ENCODE results near the gene LMNA. TPM values are rescaled to one million over a fixed set of nuclear protein-coding genes. Genes with fewer than 3 reads are reported as not detected.

Gene LMNA
- total RNA-seq, 1 experiment from 2014 or later, result 51.0 TPM

DNA sequence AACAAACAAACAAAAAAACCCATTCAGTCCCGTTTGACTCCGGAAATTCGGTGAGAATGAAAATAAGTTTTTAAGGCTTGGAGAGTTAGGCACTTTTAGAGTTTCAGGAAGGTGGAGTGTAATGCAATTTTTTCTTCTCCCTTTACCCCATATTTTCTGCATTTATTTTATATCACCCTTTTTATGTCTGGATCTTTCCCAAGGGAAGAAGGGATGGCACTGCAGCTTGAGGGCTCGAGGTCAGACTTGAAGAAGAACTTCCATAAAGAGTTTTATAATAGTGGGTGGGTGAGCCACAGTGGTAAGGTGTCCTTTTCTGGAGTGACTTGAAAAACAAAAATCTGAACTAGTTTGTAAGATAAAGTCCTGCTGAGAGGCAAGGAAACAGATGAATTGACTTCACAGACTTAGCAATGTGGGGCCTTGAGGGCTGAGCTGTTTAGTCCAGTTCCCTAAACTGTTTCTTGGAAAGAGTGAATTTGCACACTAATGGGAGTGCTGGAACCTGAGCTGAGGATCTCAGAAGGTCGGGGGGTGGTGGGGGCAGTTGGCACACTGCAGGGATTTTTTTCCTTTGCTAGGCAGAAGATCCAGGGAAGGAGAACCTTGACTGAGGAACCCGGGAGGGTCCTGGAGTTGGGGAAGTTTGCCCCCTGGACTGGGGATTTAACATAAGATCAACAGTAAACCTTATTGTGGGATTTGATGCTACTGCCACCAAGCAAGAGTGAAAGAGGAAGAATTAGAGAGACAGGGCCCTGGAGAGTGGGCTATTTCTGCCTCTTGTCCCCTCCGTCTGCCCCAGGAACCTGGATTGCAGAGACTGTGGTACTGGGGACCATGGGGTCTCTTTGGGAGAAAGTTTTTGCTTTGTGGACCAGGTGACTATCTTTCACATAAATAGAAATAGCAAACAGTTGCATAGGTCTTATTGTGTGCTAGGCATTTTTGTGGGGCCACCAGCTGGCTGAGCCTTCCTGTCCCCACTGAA is 30.4 kb upstream of the LMNA start:
- Histone ChIP-seq H3K27ac (ENCODE audit: insufficient read length, low read depth, low read length) (no peak overlapping the region), H2BK5ac (ENCODE audit: insufficient read length, low read length) (no peak overlapping the region), H2BK120ac (ENCODE audit: low read depth, low read length, poor library complexity, severe bottlenecking) (no peak overlapping the region), H2BK20ac (ENCODE audit: low read depth, low read length, poor library complexity, severe bottlenecking) (no peak overlapping the region), H4K8ac (replicated peaks; ENCODE audit: insufficient read length, low read depth, low read length) (no peak overlapping the region), H3K18ac (ENCODE audit: insufficient read length, low read depth, low read length) (no peak overlapping the region), H3K14ac (ENCODE audit: insufficient read depth, low read length) (no peak overlapping the region), H4K20me1 (ENCODE audit: control insufficient read depth, insufficient read depth, insufficient read length) (no peaks in the 10 kb centered on the region), H2AFZ (ENCODE audit: low read length) (no peak overlapping the region), H3K23ac (ENCODE audit: insufficient read length, low read depth, low read length) (no peak overlapping the region), H3K79me2 (ENCODE audit: insufficient read depth, low read length) (peaks cover 16% of the 10 kb centered on the region; the same call in 1 of the 2 replicates), H3K27me3 (ENCODE audit: insufficient read depth, low read length) (no peaks in the 10 kb centered on the region), H2BK15ac (ENCODE audit: low read depth, low read length) (no peak overlapping the region), H3K79me1 (ENCODE audit: insufficient read depth, low read depth, low read length, poor library complexity, severe bottlenecking) (no peaks in the 10 kb centered on the region), H4K5ac (ENCODE audit: insufficient read length, low read depth, low read length) (no peak overlapping the region), H4K91ac (ENCODE audit: insufficient read length, low read depth, low read length) (no peak overlapping the region), H3T11ph (ENCODE audit: low read length) (no peak overlapping the region), H3K56ac (ENCODE audit: insufficient read length, low read depth, low read length) (no peak overlapping the region), H3K4me2 (ENCODE audit: insufficient read depth, insufficient read length, low read length) (peak overlapping the region; percentile 44), H3K9ac (ENCODE audit: extremely low read depth, insufficient read length, low read length) (no peak overlapping the region), H3K23me2 (ENCODE audit: insufficient read length, low read depth, low read length, poor library complexity, severe bottlenecking) (peaks cover 18% of the 10 kb centered on the region), H3K9me3 (ENCODE audit: control insufficient read depth, low read depth, low read length) (no peaks in the 10 kb centered on the region), H3K4ac (ENCODE audit: low read depth, low read length) (no peak overlapping the region), H2AK5ac (ENCODE audit: insufficient read length, low read length) (no peak overlapping the region), H2BK12ac (ENCODE audit: insufficient read length, low read depth, low read length) (no peak overlapping the region), H3K4me1 (ENCODE audit: insufficient read depth, low read length) (peaks cover 9% of the 10 kb centered on the region)
- WGBS (ENCODE audit: extremely low coverage, insufficient read length, low lambda C conversion rate), result no CpG with 5 or more reads among the region's 7 CpGs
- peak overlapping the region; percentile 88 to 96 for H3K4me3 Mint-ChIP-seq
- TF ChIP-seq, protein P1, sequence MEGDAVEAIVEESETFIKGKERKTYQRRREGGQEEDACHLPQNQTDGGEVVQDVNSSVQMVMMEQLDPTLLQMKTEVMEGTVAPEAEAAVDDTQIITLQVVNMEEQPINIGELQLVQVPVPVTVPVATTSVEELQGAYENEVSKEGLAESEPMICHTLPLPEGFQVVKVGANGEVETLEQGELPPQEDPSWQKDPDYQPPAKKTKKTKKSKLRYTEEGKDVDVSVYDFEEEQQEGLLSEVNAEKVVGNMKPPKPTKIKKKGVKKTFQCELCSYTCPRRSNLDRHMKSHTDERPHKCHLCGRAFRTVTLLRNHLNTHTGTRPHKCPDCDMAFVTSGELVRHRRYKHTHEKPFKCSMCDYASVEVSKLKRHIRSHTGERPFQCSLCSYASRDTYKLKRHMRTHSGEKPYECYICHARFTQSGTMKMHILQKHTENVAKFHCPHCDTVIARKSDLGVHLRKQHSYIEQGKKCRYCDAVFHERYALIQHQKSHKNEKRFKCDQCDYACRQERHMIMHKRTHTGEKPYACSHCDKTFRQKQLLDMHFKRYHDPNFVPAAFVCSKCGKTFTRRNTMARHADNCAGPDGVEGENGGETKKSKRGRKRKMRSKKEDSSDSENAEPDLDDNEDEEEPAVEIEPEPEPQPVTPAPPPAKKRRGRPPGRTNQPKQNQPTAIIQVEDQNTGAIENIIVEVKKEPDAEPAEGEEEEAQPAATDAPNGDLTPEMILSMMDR (conservative IDR thresholded peaks at IDR 0.05), result no peak
- H3K36me3 Mint-ChIP-seq (ENCODE audit: insufficient read depth in 1 of 3, low read depth in 3 of 3), result peaks cover 10 to 17% (median 12%) of the 10 kb centered on the region in 3 experiments; a peak in 6 of 7 replicates
- no peaks in the 10 kb centered on the region for H3K27me3 Mint-ChIP-seq (ENCODE audit: low read depth)
- H3K4me1 Mint-ChIP-seq, result peaks cover 41 to 53% of the 10 kb centered on the region in 2 experiments
- H3K27ac Mint-ChIP-seq, result peak overlapping the region; percentile 86 to 98 (median 97); a peak in 3 of 7 replicates
- DNase-seq, result no peak
- no peaks in the 10 kb centered on the region; a peak in 1 of 5 replicates for H3K9me3 Mint-ChIP-seq

Data from H9 (cell line).